WTC11 (cell line): ENCODE results near the gene FBXO40.

Source experiments
- CREM ChIP-seq: sonication (generic); formaldehyde crosslinking; IDR thresholded peaks from 2 replicates; pipeline ENCODE4 v1.8.1; 2022; ENCODE audit warnings: mild to moderate bottlenecking, missing genetic modification reagents, moderate library complexity
- ZNF232 ChIP-seq: sonication (generic); formaldehyde crosslinking; IDR thresholded peaks from 2 replicates; pipeline ENCODE4 v1.8.0; 2022; ENCODE audit warnings: mild to moderate bottlenecking, missing genetic modification reagents
- ZNF416 ChIP-seq: fragments of 250-450 bp; sonication (Bioruptor Pico); IDR thresholded peaks from 2 replicates; pipeline ENCODE4 v1.9.0; 2021; ENCODE audit warnings: mild to moderate bottlenecking, inconsistent platforms
- TF ChIP-seq, protein P1 (sequence below): sonication (generic); formaldehyde crosslinking; conservative IDR thresholded peaks from 2 replicates; pipeline ENCODE4 v1.8.1; 2022; ENCODE audit warnings: mild to moderate bottlenecking, missing genetic modification reagents
- TF ChIP-seq, protein P2 (sequence below): fragments of 200-600 bp; IDR thresholded peaks from 2 replicates; pipeline ENCODE4 v1.8.0; 2022; ENCODE audit warnings: antibody characterized with exemption
- TF ChIP-seq, protein P3 (sequence below): sonication (generic); formaldehyde crosslinking; IDR thresholded peaks from 2 replicates; pipeline ENCODE4 v1.8.1; 2022; ENCODE audit warnings: low read depth, missing genetic modification reagents, borderline replicate concordance

DNA sequence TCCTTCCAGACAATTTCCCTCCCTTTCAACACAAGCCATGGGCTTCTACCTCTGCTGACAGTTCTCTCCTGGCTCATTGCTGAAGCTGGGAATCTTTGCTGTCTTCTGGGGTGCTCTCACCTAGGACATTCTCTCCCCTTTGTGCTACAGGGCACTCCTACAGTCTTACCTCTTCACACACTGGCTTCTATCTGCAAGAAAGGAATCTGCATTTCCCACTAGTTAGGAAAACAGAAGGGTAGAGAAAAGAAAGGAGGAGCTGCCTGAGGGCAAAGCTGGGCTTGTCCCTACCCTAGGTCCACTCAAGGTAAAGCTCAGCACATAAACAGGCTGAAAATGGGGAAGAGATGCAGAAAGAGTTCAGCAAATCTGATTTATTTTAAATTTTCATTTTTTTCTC is 31.0 kb upstream of the FBXO40 start:
- TF ChIP-seq, protein P1, sequence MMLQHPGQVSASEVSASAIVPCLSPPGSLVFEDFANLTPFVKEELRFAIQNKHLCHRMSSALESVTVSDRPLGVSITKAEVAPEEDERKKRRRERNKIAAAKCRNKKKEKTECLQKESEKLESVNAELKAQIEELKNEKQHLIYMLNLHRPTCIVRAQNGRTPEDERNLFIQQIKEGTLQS: no peak
- TF ChIP-seq, protein P2, sequence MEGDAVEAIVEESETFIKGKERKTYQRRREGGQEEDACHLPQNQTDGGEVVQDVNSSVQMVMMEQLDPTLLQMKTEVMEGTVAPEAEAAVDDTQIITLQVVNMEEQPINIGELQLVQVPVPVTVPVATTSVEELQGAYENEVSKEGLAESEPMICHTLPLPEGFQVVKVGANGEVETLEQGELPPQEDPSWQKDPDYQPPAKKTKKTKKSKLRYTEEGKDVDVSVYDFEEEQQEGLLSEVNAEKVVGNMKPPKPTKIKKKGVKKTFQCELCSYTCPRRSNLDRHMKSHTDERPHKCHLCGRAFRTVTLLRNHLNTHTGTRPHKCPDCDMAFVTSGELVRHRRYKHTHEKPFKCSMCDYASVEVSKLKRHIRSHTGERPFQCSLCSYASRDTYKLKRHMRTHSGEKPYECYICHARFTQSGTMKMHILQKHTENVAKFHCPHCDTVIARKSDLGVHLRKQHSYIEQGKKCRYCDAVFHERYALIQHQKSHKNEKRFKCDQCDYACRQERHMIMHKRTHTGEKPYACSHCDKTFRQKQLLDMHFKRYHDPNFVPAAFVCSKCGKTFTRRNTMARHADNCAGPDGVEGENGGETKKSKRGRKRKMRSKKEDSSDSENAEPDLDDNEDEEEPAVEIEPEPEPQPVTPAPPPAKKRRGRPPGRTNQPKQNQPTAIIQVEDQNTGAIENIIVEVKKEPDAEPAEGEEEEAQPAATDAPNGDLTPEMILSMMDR: no peak
- TF ChIP-seq ZNF416 (no peak), ZNF232 (CRISPR knock-in tag) (no peak), CREM (CRISPR knock-in tag) (no peak)
- TF ChIP-seq, protein P3, sequence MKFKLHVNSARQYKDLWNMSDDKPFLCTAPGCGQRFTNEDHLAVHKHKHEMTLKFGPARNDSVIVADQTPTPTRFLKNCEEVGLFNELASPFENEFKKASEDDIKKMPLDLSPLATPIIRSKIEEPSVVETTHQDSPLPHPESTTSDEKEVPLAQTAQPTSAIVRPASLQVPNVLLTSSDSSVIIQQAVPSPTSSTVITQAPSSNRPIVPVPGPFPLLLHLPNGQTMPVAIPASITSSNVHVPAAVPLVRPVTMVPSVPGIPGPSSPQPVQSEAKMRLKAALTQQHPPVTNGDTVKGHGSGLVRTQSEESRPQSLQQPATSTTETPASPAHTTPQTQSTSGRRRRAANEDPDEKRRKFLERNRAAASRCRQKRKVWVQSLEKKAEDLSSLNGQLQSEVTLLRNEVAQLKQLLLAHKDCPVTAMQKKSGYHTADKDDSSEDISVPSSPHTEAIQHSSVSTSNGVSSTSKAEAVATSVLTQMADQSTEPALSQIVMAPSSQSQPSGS: no peak
